AG04449 (cell line): ENCODE measurements around the gene FMNL1.

Experiments used
- CTCF ChIA-PET: fragments of 350-600 bp; formaldehyde crosslinking; extraction: SDS; loops from one replicate; lab custom pipeline; 2021; ENCODE audit warnings: antibody characterized with exemption; lab: Yijun Ruan, JAX
- POLR2A ChIA-PET: fragments of 400-600, 350-600 bp; formaldehyde crosslinking; extraction: SDS; loops from one replicate; lab custom pipeline; 2020; ENCODE audit warnings: antibody characterized with exemption, inconsistent platforms; lab: Yijun Ruan, JAX
- DNase-seq: peaks from one replicate; pipeline ENCODE4 v3.0.0-alpha.2; 2010; ENCODE audit warnings: low read depth, low spot score
- H3K4me3 ChIP-seq: 2 replicates; pipeline ENCODE4 v1.5.1; 2011; ENCODE audit warnings: low read depth, mild to moderate bottlenecking, control low read depth, low read length
- CTCF ChIP-seq: IDR thresholded peaks from one replicate; pipeline ENCODE4 v1.5.1; 2011; ENCODE audit warnings: mild to moderate bottlenecking, moderate library complexity, low read length, control low read depth, inconsistent platforms; ENCODE audit not compliant: insufficient read depth; ENCODE audit errors: missing control alignments

Gene FMNL1

GRCh38 chr17:45271603-45272002 is 49.9 kb downstream of the FMNL1 start:
- DNase-seq = no peak
- no peak for TF ChIP-seq CTCF
- ChIA-PET CTCF (interaction anchor here (0.8 to 32.0 kb wide), 14 partner anchors 8 to 144 kb away, joined by 3 to 828 read pairs (median 3); partner anchors contain the start of gene ACBD4), POLR2A (no interaction called here)
- H3K4me3 ChIP-seq = no peak overlapping the region

- no peak for TF ChIP-seq CTCF
- H3K4me3 ChIP-seq = no peak overlapping the region
- ChIA-PET CTCF (interaction anchor here (1.3 to 32.0 kb wide), 3 partner anchors 17 to 155 kb away, joined by 3 to 828 read pairs (median 144); no protein-coding TSS in a partner anchor), POLR2A (interaction anchor here (1.3 kb wide), 1 partner anchor 10 kb away, joined by 3 read pairs; no protein-coding TSS in a partner anchor)
- no peak for DNase-seq
These were observed 51.9 kb downstream of the FMNL1 start for GRCh38 chr17:45273551-45273957.

GRCh38 chr17:45274033-45274432 is 52.3 kb downstream of the FMNL1 start:
- CTCF ChIA-PET = interaction anchor here (1.0 to 32.0 kb wide), 5 partner anchors 11 to 115 kb away, joined by 3 to 828 read pairs (median 4); no protein-coding TSS in a partner anchor
- H3K4me3 ChIP-seq = no peak overlapping the region
- TF ChIP-seq CTCF = no peak
- no peak for DNase-seq
- POLR2A ChIA-PET = no interaction called here

DNA sequence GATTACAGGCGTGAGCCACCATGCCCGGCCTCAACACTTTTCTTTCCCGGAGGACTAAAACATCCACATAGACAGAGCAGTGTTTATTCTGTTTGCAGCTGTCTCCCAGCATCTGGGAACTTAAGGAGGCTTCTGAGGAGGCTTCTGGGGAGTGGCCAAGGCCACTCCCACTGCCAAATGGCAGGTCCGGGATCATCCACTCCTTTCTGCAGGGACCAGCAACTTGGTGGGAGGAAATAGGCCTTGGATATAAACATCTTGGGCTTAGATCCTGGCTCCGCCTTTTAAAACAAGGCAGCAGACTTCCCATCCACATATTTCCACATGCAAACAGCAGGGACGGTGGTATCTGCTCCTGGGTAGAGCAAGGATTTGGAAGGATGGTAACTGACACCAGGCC is 54.3 kb downstream of the FMNL1 start:
- H3K4me3 ChIP-seq = no peak overlapping the region
- no peak for DNase-seq
- ChIA-PET POLR2A (interaction anchor here (0.7 kb wide), 2 partner anchors 57 to 110 kb away, joined by 3 read pairs; no protein-coding TSS in a partner anchor), CTCF (interaction anchor here (0.8 to 32.0 kb wide), 14 partner anchors 9 to 113 kb away, joined by 3 to 828 read pairs (median 16); no protein-coding TSS in a partner anchor)
- no peak for TF ChIP-seq CTCF

DNA sequence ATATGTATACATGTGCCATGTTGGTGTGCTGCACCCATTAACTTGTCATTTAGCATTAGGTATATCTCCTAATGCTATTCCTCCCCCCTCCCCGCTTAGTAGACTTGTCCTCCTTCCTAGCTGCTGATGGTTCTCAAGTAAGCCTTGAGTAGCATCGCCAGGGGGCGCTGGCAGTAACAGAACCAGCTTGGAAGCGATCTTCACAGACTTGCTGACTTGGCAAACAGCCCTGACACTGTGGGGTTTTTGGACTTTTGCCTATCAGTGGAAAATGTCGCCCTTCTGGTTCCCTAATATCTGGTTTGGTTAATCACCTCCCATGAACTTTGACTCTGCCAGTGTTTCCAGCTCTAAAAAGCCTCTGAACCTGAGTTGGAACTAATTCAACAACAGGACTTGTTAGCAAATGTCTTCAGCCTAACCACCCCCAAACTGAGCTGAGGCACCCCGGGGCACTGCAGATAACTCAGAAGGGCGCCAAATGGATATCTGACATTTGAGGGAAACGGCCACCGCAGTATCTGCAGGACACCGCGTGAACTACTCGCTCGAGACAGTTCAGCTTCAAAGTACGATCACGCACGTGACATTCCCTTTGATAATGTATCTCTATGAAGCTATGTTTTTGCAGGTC is 55.6 kb downstream of the FMNL1 start:
- CTCF ChIA-PET = interaction anchor here (0.5 to 32.0 kb wide), 42 partner anchors 10 to 149 kb away, joined by 3 to 828 read pairs (median 4); partner anchors contain the start of genes FMNL1 and SPATA32
- POLR2A ChIA-PET = interaction anchor here (1.1 to 1.2 kb wide), 2 partner anchors 91 to 108 kb away, joined by 3 to 5 read pairs; no protein-coding TSS in a partner anchor
- peak; percentile 90 for TF ChIP-seq CTCF
- H3K4me3 ChIP-seq = no peak overlapping the region
- DNase-seq = peak; percentile 56

- POLR2A ChIA-PET = no interaction called here
- no peak for DNase-seq
- CTCF ChIA-PET = interaction anchor here (0.8 to 32.0 kb wide), 34 partner anchors 11 to 148 kb away, joined by 3 to 828 read pairs (median 6); partner anchors contain the start of genes FMNL1 and SPATA32
- no peak overlapping the region for H3K4me3 ChIP-seq
- TF ChIP-seq CTCF = no peak
These were observed 56.3 kb downstream of the FMNL1 start for GRCh38 chr17:45277992-45278391.
